Measurements from ENCODE around the gene LYRM2.

LYRM2 gene

DNA sequence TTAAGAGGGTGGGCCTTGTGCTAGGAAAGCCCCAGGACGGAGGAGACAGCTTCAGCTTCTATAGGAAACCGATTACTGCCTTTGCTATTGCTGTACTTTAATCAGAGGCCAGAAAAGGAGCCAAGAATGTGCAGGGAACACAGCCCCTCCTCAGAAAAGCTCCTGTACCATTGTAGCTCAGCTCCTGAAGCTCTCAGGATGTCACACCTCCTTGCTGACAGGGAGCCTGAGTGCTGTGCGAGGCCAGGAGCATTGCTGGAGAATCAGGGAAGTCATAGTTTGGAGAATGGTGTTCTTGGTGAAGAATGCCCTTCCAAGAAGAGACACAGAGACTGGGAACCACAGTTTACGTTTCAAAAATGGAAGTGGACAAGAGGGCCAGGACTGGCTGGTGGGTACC lies 46.8 kb downstream of the LYRM2 start:
- DNase-seq (ENCODE audit: low read depth): no peak

DNA sequence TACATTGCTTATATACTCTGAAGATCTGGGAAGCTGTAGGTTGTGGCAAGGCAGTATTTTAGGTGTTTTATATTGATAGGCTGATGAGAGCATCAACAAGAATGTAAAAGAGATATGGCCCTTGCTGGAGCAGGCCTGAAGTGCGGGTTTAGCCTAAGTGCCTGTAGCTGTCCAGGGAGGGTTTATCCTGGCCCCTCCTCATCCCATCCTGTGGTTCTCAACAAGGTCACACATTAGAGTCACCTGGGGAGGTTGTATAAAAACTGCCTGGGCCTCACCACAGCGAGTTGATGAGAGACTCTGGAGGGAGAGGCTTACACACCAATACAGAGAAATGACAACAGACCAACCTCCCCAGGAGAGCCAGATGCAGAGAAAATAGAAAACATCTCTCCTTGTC lies 48.4 kb downstream of the LYRM2 start:
- DNase-seq (ENCODE audit: low read depth): no peak

DNA sequence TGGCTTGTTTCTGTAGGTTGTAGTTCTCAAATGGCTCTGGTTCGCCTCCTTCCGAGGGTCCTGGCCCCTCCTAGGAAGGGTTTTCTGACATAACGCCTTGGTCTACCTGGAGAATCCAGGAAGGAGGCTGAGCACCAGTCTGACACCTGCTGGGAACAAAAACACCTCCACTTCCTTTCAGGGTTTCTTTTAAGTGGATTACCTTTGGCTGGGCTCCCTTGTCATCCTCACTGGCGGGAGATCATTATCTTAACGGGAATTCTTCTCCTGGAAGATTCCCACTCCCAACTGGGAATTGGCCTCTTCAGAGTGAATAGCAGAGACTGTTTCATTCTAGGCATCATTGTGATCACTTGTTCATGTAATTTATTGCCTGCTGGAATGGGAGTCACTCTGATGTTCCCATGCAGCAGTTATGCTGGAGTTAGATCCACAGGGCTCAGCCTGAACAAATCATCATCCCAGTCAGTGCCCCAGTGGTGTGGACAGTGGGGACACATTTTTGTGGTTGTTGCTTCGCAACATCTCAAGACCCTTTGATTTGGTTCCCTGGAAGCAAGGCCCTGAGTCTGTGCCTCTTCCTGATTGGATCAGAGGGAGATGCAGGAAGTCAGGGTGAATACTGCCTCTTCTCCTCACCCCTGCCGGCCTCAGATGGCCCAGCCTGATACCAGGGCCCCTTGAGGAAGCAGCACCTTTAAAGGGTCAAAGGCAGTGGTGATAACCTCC lies 49.1 kb downstream of the LYRM2 start:
- DNase-seq (ENCODE audit: low read depth): no peak

- no peak for DNase-seq (ENCODE audit: low read depth)
These were observed 53.4 kb downstream of the LYRM2 start for GRCh38 chr6:89585154-89585553.

GRCh38 chr6:89584539-89584938 lies 54.0 kb downstream of the LYRM2 start:
- DNase-seq (ENCODE audit: low read depth): no peak

- no peak for DNase-seq (ENCODE audit: low read depth)
These were observed 55.0 kb downstream of the LYRM2 start for GRCh38 chr6:89583559-89583958.

GRCh38 chr6:89582669-89583325 lies 55.8 kb downstream of the LYRM2 start:
- DNase-seq (ENCODE audit: low read depth): no peak

- DNase-seq (ENCODE audit: low read depth): no peak
These were observed 56.9 kb downstream of the LYRM2 start for GRCh38 chr6:89581689-89582088.

GRCh38 chr6:89580997-89581666 lies 57.4 kb downstream of the LYRM2 start:
- DNase-seq (ENCODE audit: low read depth): no peak

- no peak for DNase-seq (ENCODE audit: low read depth)
These were observed 63.0 kb downstream of the LYRM2 start for GRCh38 chr6:89575562-89575960.

DNA sequence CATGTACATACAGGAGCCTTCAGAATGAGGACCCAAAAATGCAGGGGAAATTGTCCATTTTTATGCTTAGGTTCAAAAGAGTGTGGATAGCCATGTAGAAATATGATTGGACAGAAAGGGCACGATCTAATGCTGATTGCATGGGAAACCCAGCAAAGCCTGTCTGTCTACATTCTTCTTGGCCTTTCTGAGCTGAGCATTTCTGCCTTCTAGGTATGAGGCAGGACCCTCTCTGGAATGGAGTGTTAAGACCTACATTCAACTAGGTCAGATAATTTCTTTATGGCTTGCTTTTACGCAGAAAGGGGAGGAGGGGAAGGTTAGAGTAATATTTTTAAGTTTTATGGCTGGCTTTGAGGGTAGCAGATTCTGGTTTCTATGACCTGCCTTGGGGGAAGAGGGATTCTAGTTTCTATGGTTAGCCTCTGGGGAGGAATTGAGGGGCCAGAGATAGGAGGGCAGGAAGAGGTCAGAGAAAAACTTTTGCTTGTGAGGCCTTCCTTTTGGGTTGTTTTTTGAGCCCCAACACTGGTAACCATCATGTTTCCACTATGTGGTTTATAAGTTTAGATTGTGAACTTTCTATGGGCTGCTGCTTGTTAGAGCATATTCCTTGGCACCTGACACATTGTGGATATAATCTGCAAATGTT lies 63.5 kb downstream of the LYRM2 start:
- no peak for DNase-seq (ENCODE audit: low read depth)

- no peak for DNase-seq (ENCODE audit: low read depth)
These were observed 70.7 kb downstream of the LYRM2 start for GRCh38 chr6:89567630-89568390.

GRCh38 chr6:89566930-89567629 lies 71.5 kb downstream of the LYRM2 start:
- no peak for DNase-seq (ENCODE audit: low read depth)

GRCh38 chr6:89566008-89566800 lies 72.3 kb downstream of the LYRM2 start:
- DNase-seq (ENCODE audit: low read depth): no peak

DNA sequence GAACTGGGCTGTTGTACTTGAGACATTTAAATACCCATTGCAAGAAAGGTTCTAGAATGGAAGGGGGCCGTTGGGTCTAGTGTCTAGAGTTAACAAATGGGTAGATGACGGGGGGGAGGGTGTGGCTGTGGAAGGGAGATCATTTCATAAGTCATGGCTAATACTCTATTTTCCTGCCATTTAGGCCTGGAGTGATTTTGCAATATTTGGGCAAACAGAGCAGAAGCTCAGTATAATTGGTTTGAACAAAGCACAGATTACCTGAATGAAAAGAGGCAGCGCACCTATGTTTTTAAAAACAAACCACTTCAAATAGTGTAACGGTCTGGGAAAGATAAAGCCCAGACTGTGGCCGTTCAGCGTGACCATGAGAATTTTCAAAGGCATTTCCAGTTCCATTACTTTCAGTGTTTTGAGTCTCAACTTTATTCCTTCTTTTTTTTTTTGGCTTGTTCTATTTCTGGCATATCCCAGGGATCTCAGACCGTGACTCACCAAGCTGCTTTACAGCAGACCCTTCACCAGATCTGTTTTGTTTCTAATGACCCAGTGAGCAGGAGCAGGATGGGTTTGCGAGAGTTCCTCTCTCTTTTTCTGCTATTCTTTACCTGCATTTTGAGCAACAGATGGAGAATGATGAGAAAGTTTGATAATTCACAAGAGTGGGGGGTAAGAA lies 73.7 kb downstream of the LYRM2 start:
- no peak for DNase-seq (ENCODE audit: low read depth)

GRCh38 chr6:89563866-89564265 lies 74.7 kb downstream of the LYRM2 start:
- no peak for DNase-seq (ENCODE audit: low read depth)

GRCh38 chr6:89562093-89562973 lies 76.2 kb downstream of the LYRM2 start:
- DNase-seq (ENCODE audit: low read depth): no peak

- DNase-seq (ENCODE audit: low read depth): no peak
These were observed 79.1 kb downstream of the LYRM2 start for GRCh38 chr6:89559487-89559886.

DNA sequence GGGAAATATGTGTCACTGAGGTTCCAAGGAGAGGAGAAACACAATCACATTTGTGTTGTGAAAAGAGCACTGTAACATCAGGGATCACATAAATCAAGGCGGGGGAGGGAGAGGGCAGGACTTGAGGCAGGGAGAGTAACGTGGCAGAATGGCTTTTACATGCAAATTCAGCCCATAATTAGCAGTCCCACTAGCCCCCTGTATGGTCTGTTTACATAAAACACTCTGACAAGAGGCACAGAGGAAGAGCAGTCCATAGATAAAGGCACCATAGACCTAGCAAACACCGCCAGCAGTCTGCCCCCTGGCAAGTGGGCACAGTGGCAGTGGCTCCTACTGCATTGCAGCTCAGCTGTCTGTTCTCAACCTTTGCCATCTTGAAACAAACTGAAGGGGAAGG lies 82.7 kb downstream of the LYRM2 start:
- no peak for DNase-seq (ENCODE audit: low read depth)
